Liver (tissue), 9 donors: Measurements from ENCODE around the gene SKA1. TPM values are rescaled to one million over a fixed set of nuclear protein-coding genes. Genes with fewer than 3 reads are reported as not detected.

ENCODE experiments used
- DNase-seq: peaks from one replicate; pipeline ENCODE4 v3.0.0-alpha.2; 2017; ENCODE audit warnings: low spot score
- H3K27ac ChIP-seq, 2 donors: one replicate each; pipeline ENCODE4 v1.7.0; 2013; ENCODE audit warnings: inconsistent platforms in 2 of 2, low read length in 2 of 2, control low read depth in 1 of 2, low read depth in 1 of 2, mild to moderate bottlenecking in 1 of 2
- H3K27me3 ChIP-seq, 4 donors: one replicate each; pipeline versions ENCODE4 v1.6.1 to v1.7.0; 2013; ENCODE audit warnings: low read length in 3 of 4, inconsistent platforms in 1 of 4, mild to moderate bottlenecking in 1 of 4, moderate library complexity in 1 of 4; ENCODE audit not compliant: control insufficient read depth in 4 of 4, insufficient read depth in 4 of 4
- H3K36me3 ChIP-seq, 4 donors: one replicate each; pipeline versions ENCODE4 v1.6.1 to v1.7.0; 2013; ENCODE audit warnings: low read length in 3 of 4, mild to moderate bottlenecking in 3 of 4, low read depth in 1 of 4, moderate library complexity in 1 of 4; ENCODE audit not compliant: control insufficient read depth in 4 of 4, insufficient read depth in 3 of 4
- H3K4me1 ChIP-seq, 4 donors: one replicate each; pipeline versions ENCODE4 v1.6.1 to v1.7.0; 2013; ENCODE audit warnings: low read length in 3 of 4, mild to moderate bottlenecking in 3 of 4, moderate library complexity in 1 of 4; ENCODE audit not compliant: control insufficient read depth in 4 of 4, insufficient read depth in 4 of 4
- H3K4me3 ChIP-seq, 3 donors: one replicate each; pipeline versions ENCODE4 v1.6.1 to v1.7.0; 2013; ENCODE audit warnings: low read length in 3 of 3, control low read depth in 1 of 3, low read depth in 1 of 3, mild to moderate bottlenecking in 1 of 3
- H3K9ac ChIP-seq, 2 donors: one replicate each; pipeline ENCODE4 v1.7.0; 2013; ENCODE audit warnings: low read length in 2 of 2, mild to moderate bottlenecking in 2 of 2, moderate library complexity in 2 of 2, control low read depth in 1 of 2, low read depth in 1 of 2
- H3K9me3 ChIP-seq, 4 donors: one replicate each; pipeline versions ENCODE4 v1.6.1 to v1.7.0; 2013; ENCODE audit warnings: low read length in 3 of 4; ENCODE audit not compliant: control insufficient read depth in 4 of 4
- ATF3 ChIP-seq: IDR thresholded peaks from 2 replicates; pipeline ENCODE4 v1.6.1; 2016; ENCODE audit warnings: antibody characterized with exemption
- CTCF ChIP-seq: fragments of 150-350 bp; IDR thresholded peaks from 2 replicates; pipeline ENCODE4 v1.5.1; 2017; ENCODE audit warnings: improper control_type of control experiment, low read depth, low read length; ENCODE audit not compliant: missing input control
- EGR1 ChIP-seq, 2 donors: IDR thresholded peaks; 2 replicates each; pipeline ENCODE4 v1.6.1; 2016 to 2018; ENCODE audit warnings: antibody characterized with exemption in 2 of 2, low read depth in 2 of 2
- FOXA1 ChIP-seq: IDR thresholded peaks from 2 replicates; pipeline ENCODE4 v1.6.1; 2016; ENCODE audit warnings: antibody characterized with exemption
- FOXA2 ChIP-seq: IDR thresholded peaks from 2 replicates; pipeline ENCODE4 v1.6.1; 2016; ENCODE audit warnings: antibody characterized with exemption
- GABPA ChIP-seq, 2 donors: IDR thresholded peaks in 1 of 2; conservative IDR thresholded peaks in 1 of 2; 2 replicates each; pipeline ENCODE4 v1.6.1; 2016; ENCODE audit warnings: antibody characterized with exemption in 2 of 2, mild to moderate bottlenecking in 1 of 2, moderate library complexity in 1 of 2
- HNF4A ChIP-seq, 2 donors: conservative IDR thresholded peaks; 2 replicates each; pipeline ENCODE4 v1.6.1; 2016; ENCODE audit warnings: antibody characterized with exemption in 2 of 2, mild to moderate bottlenecking in 2 of 2
- HNF4G ChIP-seq: IDR thresholded peaks from 2 replicates; pipeline ENCODE4 v1.6.1; 2016; ENCODE audit warnings: antibody characterized with exemption
- JUND ChIP-seq, 2 donors: IDR thresholded peaks; 2 replicates each; pipeline ENCODE4 v1.6.1; 2016; ENCODE audit warnings: antibody characterized with exemption in 2 of 2
- MAX ChIP-seq: IDR thresholded peaks from 2 replicates; pipeline ENCODE4 v1.6.1; 2016; ENCODE audit warnings: antibody characterized with exemption
- NR2F2 ChIP-seq: IDR thresholded peaks from 2 replicates; pipeline ENCODE4 v1.6.1; 2016; ENCODE audit warnings: antibody characterized with exemption
- RAD21 ChIP-seq, 2 donors: IDR thresholded peaks; 2 replicates each; pipeline ENCODE4 v1.6.1; 2016; ENCODE audit warnings: antibody characterized with exemption in 2 of 2, mild to moderate bottlenecking in 2 of 2
- RXRA ChIP-seq, 2 donors: IDR thresholded peaks; 2 replicates each; pipeline ENCODE4 v1.6.1; 2017 to 2018; ENCODE audit warnings: antibody characterized with exemption in 2 of 2, mild to moderate bottlenecking in 1 of 2
- SP1 ChIP-seq: IDR thresholded peaks from 2 replicates; pipeline ENCODE4 v1.6.1; 2018; ENCODE audit warnings: antibody characterized with exemption, mild to moderate bottlenecking
- TAF1 ChIP-seq: conservative IDR thresholded peaks from 2 replicates; pipeline ENCODE4 v1.6.1; 2016; ENCODE audit warnings: antibody characterized with exemption, mild to moderate bottlenecking
- YY1 ChIP-seq: IDR thresholded peaks from 2 replicates; pipeline ENCODE4 v1.6.1; 2016; ENCODE audit warnings: antibody characterized with exemption, mild to moderate bottlenecking
- WGBS: extraction: QIAGEN DNeasy Blood & Tissue Kit; methylation state at CpG from one replicate; pipeline ENCODE4 v1.1.7; 2013; 5-methylcytosine and 5-hydroxymethylcytosine counted together
- polyA plus RNA-seq, 2 donors: library from polyadenylated mRNA; stranded (reverse) in 1 of 2; unstranded in 1 of 2; fragments of 200-250 nt in 1 of 2; fragments of >200 nt in 1 of 2; fragmentation: Nextera tagmentation in 1 of 2; extraction: Ambion mirVana in 1 of 2; gene quantifications; one replicate each; pipeline versions ENCODE4 v1.2.1 to v1.2.3, GENCODE V29; 2013 to 2015
- total RNA-seq, 2 donors: library from RNA; depleted of rRNA; stranded (reverse); fragments of >200 nt; gene quantifications; one replicate each; pipeline ENCODE4 v1.2.3, GENCODE V29; 2014
- TF ChIP-seq, protein P1 (sequence below): IDR thresholded peaks from 2 replicates; pipeline ENCODE4 v1.6.1; 2016; ENCODE audit warnings: antibody characterized with exemption
- TF ChIP-seq, protein P2 (sequence below): IDR thresholded peaks from 2 replicates; pipeline ENCODE4 v1.6.1; 2016; ENCODE audit warnings: antibody characterized with exemption, mild to moderate bottlenecking
- donor health status: healthy.
- donor health status: healthy.
- donor health status: healthy.
- donor health status: healthy.
- donor health status: healthy.

Gene SKA1
- 10 to 100 TPM in 1 of 2 donors, under 1 TPM in 1; 0.08 to 18.7 TPM for total RNA-seq
- polyA plus RNA-seq, result under 1 TPM; 0.24 to 0.81 TPM

GRCh38 chr18:50374753-50375391 lies at the start of gene SKA1:
TSS of gene SKA1 (plus strand) at chr18:50375046. CDS start at chr18:50375831, 785 bp downstream.
- peak; percentile 97 for DNase-seq
- Histone ChIP-seq H3K27me3 (no peaks in the 10 kb centered on the region), H3K9ac (peak within 1 kb of the TSS; percentile 24 to 57), H3K4me1 (peaks cover 4 to 12% (median 6%) of the 10 kb centered on the region in 4 donors), H3K36me3 (no peaks in the 10 kb centered on the region), H3K27ac (peak within 1 kb of the TSS; percentile 59 to 63), H3K4me3 (peak within 1 kb of the TSS; percentile 59 to 68 (median 65)), H3K9me3 (peaks cover 0 to 4% (median 3%) of the 10 kb centered on the region in 4 donors)
- no peak for TF ChIP-seq MAX
- TF ChIP-seq JUND (IDR thresholded peaks at IDR 0.05), result peak in 1 of 2 donors; percentile 41
- no peak for TF ChIP-seq CTCF
- TF ChIP-seq RXRA (IDR thresholded peaks at IDR 0.05), result peak; percentile 37 to 38
- TF ChIP-seq, protein P1, sequence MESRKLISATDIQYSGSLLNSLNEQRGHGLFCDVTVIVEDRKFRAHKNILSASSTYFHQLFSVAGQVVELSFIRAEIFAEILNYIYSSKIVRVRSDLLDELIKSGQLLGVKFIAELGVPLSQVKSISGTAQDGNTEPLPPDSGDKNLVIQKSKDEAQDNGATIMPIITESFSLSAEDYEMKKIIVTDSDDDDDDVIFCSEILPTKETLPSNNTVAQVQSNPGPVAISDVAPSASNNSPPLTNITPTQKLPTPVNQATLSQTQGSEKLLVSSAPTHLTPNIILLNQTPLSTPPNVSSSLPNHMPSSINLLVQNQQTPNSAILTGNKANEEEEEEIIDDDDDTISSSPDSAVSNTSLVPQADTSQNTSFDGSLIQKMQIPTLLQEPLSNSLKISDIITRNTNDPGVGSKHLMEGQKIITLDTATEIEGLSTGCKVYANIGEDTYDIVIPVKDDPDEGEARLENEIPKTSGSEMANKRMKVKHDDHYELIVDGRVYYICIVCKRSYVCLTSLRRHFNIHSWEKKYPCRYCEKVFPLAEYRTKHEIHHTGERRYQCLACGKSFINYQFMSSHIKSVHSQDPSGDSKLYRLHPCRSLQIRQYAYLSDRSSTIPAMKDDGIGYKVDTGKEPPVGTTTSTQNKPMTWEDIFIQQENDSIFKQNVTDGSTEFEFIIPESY, result no peak
- TF ChIP-seq SP1, result peak; percentile 76
- TF ChIP-seq NR2F2, result peak; percentile 63
- TF ChIP-seq HNF4A (conservative IDR thresholded peaks at IDR 0.05), result no peak
- TF ChIP-seq FOXA1, result peak; percentile 48
- TF ChIP-seq TAF1, result peak; percentile 95
- TF ChIP-seq, protein P2, sequence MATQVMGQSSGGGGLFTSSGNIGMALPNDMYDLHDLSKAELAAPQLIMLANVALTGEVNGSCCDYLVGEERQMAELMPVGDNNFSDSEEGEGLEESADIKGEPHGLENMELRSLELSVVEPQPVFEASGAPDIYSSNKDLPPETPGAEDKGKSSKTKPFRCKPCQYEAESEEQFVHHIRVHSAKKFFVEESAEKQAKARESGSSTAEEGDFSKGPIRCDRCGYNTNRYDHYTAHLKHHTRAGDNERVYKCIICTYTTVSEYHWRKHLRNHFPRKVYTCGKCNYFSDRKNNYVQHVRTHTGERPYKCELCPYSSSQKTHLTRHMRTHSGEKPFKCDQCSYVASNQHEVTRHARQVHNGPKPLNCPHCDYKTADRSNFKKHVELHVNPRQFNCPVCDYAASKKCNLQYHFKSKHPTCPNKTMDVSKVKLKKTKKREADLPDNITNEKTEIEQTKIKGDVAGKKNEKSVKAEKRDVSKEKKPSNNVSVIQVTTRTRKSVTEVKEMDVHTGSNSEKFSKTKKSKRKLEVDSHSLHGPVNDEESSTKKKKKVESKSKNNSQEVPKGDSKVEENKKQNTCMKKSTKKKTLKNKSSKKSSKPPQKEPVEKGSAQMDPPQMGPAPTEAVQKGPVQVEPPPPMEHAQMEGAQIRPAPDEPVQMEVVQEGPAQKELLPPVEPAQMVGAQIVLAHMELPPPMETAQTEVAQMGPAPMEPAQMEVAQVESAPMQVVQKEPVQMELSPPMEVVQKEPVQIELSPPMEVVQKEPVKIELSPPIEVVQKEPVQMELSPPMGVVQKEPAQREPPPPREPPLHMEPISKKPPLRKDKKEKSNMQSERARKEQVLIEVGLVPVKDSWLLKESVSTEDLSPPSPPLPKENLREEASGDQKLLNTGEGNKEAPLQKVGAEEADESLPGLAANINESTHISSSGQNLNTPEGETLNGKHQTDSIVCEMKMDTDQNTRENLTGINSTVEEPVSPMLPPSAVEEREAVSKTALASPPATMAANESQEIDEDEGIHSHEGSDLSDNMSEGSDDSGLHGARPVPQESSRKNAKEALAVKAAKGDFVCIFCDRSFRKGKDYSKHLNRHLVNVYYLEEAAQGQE, result peak; percentile 94
- TF ChIP-seq RAD21 (IDR thresholded peaks at IDR 0.05), result peak in 1 of 2 donors; percentile 25
- TF ChIP-seq ATF3, result peak; percentile 89
- peak; percentile 57 for TF ChIP-seq YY1
- no peak for TF ChIP-seq HNF4G
- no peak for TF ChIP-seq FOXA2
- peak; percentile 39 to 84 for TF ChIP-seq GABPA (IDR thresholded peaks at IDR 0.05 in 1 of 2, conservative IDR thresholded peaks at IDR 0.05 in 1 of 2)
- no peak for TF ChIP-seq EGR1 (IDR thresholded peaks at IDR 0.05; ENCODE audit: low read depth in 2 of 2)
- under 1% methylated on average over 47 of the region's 47 CpGs for WGBS
